ENCODE data around the gene EIF6.

- TF ChIP-seq CTCF (conservative IDR thresholded peaks at IDR 0.05; ENCODE audit: low read length) (no peak), EZH2phosphoT487 (IDR thresholded peaks at IDR 0.05; ENCODE audit: borderline replicate concordance, low read depth, low read length) (no peak)
These were observed 32.5 kb downstream of the EIF6 start for GRCh38 chr20:35252037-35252461.
